Measurements from ENCODE around the gene POU6F2.

- no peak for TF ChIP-seq CTCF (IDR thresholded peaks at IDR 0.05)
- TF ChIP-seq EP300 (IDR thresholded peaks at IDR 0.05), result no peak
- no peak for TF ChIP-seq POLR2A (IDR thresholded peaks at IDR 0.05; ENCODE audit: low read depth)
- no peak for TF ChIP-seq POLR2AphosphoS5 (IDR thresholded peaks at IDR 0.05)
Measured at GRCh38 chr7:39145935-39146334, 168.2 kb downstream of the POU6F2 start.
